Neuronal stem cell (in vitro differentiated cells): ENCODE measurements around the gene NFYC. TPM values are rescaled to one million over a fixed set of nuclear protein-coding genes. Genes with fewer than 3 reads are reported as not detected.
A peak's percentile ranks its signal among the peaks of the same experiment; 100 is the strongest.

Experiments used
- DNase-seq: peaks from one replicate; pipeline ENCODE4 v3.0.0-alpha.2; 2013; ENCODE audit warnings: low spot score
- H2AFZ ChIP-seq: one replicate; pipeline ENCODE4 v1.6.1; 2013; ENCODE audit warnings: mild to moderate bottlenecking, low read length, inconsistent platforms
- H2AK5ac ChIP-seq: 2 replicates; pipeline ENCODE4 v1.6.1; 2013; ENCODE audit warnings: low read depth, mild to moderate bottlenecking, inconsistent platforms, low read length, moderate library complexity, mixed read lengths
- H2BK120ac ChIP-seq: 2 replicates; pipeline ENCODE4 v1.6.1; 2013; ENCODE audit warnings: low read depth, mild to moderate bottlenecking, inconsistent platforms, low read length, moderate library complexity, mixed read lengths
- H2BK12ac ChIP-seq: one replicate; pipeline ENCODE4 v1.6.1; 2013; ENCODE audit warnings: low read length, inconsistent platforms
- H2BK15ac ChIP-seq: 2 replicates; pipeline ENCODE4 v1.6.1; 2013; ENCODE audit warnings: mild to moderate bottlenecking, low read length, inconsistent platforms, mixed read lengths
- H2BK5ac ChIP-seq: one replicate; pipeline ENCODE4 v1.6.1; 2013; ENCODE audit warnings: inconsistent platforms, mild to moderate bottlenecking, low read length, moderate library complexity
- H3K14ac ChIP-seq: one replicate; pipeline ENCODE4 v1.6.1; 2013; ENCODE audit warnings: low read length, inconsistent platforms
- H3K18ac ChIP-seq: 2 replicates; pipeline ENCODE4 v1.6.1; 2013; ENCODE audit warnings: low read length, inconsistent platforms
- H3K23ac ChIP-seq: 2 replicates; pipeline ENCODE4 v1.6.1; 2013; ENCODE audit warnings: low read depth, mild to moderate bottlenecking, mixed read lengths, low read length, inconsistent platforms; ENCODE audit not compliant: poor library complexity
- H3K27ac ChIP-seq: replicated peaks from 3 replicates; pipeline ENCODE4 v1.5.1; 2013; ENCODE audit warnings: low read length, inconsistent platforms
- H3K27me3 ChIP-seq, 3 experiments: 2 replicates each; pipeline ENCODE4 v1.6.1; 2013; ENCODE audit warnings: low read length in 3 of 3, mild to moderate bottlenecking in 2 of 3, inconsistent platforms in 1 of 3, low read depth in 1 of 3, mixed read lengths in 1 of 3, moderate library complexity in 1 of 3; ENCODE audit not compliant: control insufficient read depth in 3 of 3, insufficient read depth in 3 of 3
- H3K36me3 ChIP-seq, 2 donors: replicated peaks in 1 of 2; 2 replicates each; pipeline ENCODE4 v1.6.1; 2013; ENCODE audit warnings: low read length in 2 of 2; ENCODE audit not compliant: control insufficient read depth in 2 of 2, insufficient read depth in 2 of 2
- H3K4ac ChIP-seq: 2 replicates; pipeline ENCODE4 v1.6.1; 2013; ENCODE audit warnings: inconsistent platforms, mild to moderate bottlenecking, low read length, moderate library complexity
- H3K4me1 ChIP-seq, 2 donors: 1 replicate in 1 of 2; 2 replicates in 1 of 2; pipeline ENCODE4 v1.6.1; 2013; ENCODE audit warnings: low read length in 2 of 2, low read depth in 1 of 2; ENCODE audit not compliant: control insufficient read depth in 2 of 2, insufficient read depth in 1 of 2
- H3K4me2 ChIP-seq: one replicate; pipeline ENCODE4 v1.6.1; 2013; ENCODE audit warnings: mild to moderate bottlenecking, low read length, inconsistent platforms; ENCODE audit not compliant: insufficient read depth, poor library complexity, severe bottlenecking
- H3K4me3 ChIP-seq, 2 donors: 2 replicates each; pipeline ENCODE4 v1.5.1; 2013; ENCODE audit warnings: low read length in 2 of 2, mild to moderate bottlenecking in 2 of 2, inconsistent platforms in 1 of 2, moderate library complexity in 1 of 2
- H3K79me1 ChIP-seq: one replicate; pipeline ENCODE4 v1.6.1; 2013; ENCODE audit warnings: low read depth, mild to moderate bottlenecking, inconsistent platforms, low read length, moderate library complexity
- H3K9ac ChIP-seq: one replicate; pipeline ENCODE4 v1.6.1; 2013; ENCODE audit warnings: mild to moderate bottlenecking, low read depth, low read length, inconsistent platforms; ENCODE audit not compliant: poor library complexity
- H3K9me3 ChIP-seq, 2 donors: replicated peaks in 1 of 2; 2 replicates each; pipeline versions ENCODE3 to v1.6.1; 2013; ENCODE audit warnings: low read length in 2 of 2, mild to moderate bottlenecking in 2 of 2, inconsistent platforms in 1 of 2, low read depth in 1 of 2, mixed read lengths in 1 of 2, moderate library complexity in 1 of 2; ENCODE audit not compliant: control insufficient read depth in 2 of 2, insufficient read depth in 1 of 2
- H4K8ac ChIP-seq: one replicate; pipeline ENCODE4 v1.6.1; 2013; ENCODE audit warnings: low read depth, mild to moderate bottlenecking, inconsistent platforms, low read length, moderate library complexity
- H4K91ac ChIP-seq: one replicate; pipeline ENCODE4 v1.6.1; 2013; ENCODE audit warnings: low read length, low read depth, mild to moderate bottlenecking, inconsistent platforms; ENCODE audit not compliant: poor library complexity
- WGBS, 2 donors: extraction: QIAGEN DNeasy Blood & Tissue Kit; methylation state at CpG; one replicate each; pipeline ENCODE4 v1.1.7; 2013; ENCODE audit warnings: missing lambda C conversion rate in 2 of 2, mixed read lengths in 1 of 2; ENCODE audit not compliant: insufficient read length in 2 of 2, insufficient replicate concordance in 1 of 2; ENCODE audit errors: extremely low coverage in 2 of 2; 5-methylcytosine and 5-hydroxymethylcytosine counted together
- polyA plus RNA-seq, 2 experiments: library from polyadenylated mRNA; stranded (reverse); fragments of 200-250 nt; gene quantifications; one replicate each; pipeline ENCODE4 v1.2.3, GENCODE V29; 2013

Gene NFYC
- 58.9 TPM for polyA plus RNA-seq (2013, experiment 1 of 2)
- 58.8 TPM for polyA plus RNA-seq (2013, experiment 2 of 2)

DNA sequence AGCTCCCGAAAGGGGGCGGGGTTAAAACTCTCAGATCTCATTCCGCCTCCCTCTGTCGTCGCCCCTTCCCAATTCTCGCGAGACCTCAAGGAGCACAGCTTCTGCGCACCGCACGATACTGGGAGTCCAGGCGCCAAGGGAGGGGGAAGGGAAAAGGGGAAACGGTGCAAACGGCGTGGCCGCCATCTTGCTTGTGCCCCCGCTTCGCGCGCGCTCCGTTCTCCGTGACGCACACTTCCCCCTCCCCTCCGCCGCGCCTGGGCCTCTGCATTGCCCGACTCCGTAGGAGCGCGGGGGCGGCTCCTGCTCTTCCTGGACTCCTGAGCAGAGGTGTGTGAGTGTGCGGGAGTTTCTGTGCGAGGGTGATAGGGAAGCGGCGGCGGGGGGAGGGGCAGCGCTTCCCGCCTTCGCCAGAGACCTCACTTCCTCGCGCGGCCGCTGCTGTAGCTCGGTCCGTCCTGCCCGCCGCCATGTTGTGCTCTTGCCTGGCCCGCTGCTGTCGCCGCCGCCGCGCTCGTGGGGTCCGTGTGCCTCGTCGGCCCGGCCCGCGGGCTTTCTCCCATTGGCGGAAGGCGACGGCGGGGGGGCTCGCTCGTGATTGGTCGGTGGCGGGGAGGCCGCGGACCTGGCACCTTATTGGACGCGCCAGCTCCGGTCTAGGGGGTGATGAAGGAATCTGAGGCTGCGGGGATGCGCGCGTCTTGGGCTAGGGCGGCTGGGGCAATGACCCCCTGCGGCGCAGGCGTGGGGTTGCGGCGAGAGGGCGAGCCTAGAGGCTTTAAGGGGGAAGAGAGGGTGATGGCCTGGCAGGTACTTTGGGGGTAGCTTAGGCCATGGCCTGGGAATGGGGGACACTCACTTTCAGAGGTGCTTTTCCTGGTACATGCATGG lies at the start of gene NFYC:
Gene NFYC, plus strand, starts transcription at position 167 of the 891 bp plus-strand sequence. CDS start 47,140 bp downstream, outside the sequence.
- no peaks in the 10 kb centered on the region for H3K27me3 ChIP-seq
- peak within 1 kb of the TSS; percentile 84 to 88 for H3K4me3 ChIP-seq
- peak within 1 kb of the TSS; percentile 89 for H2BK120ac ChIP-seq
- H3K18ac ChIP-seq, result peak within 1 kb of the TSS; percentile 100
- H3K14ac ChIP-seq, result peak within 1 kb of the TSS; percentile 98
- peak within 1 kb of the TSS; percentile 99 for H4K91ac ChIP-seq
- H3K4me2 ChIP-seq, result peak within 1 kb of the TSS; percentile 72
- H3K4ac ChIP-seq, result peak within 1 kb of the TSS; percentile 96
- H3K9me3 ChIP-seq, result no peaks in the 10 kb centered on the region
- H3K23ac ChIP-seq, result peak within 1 kb of the TSS; percentile 99
- no peak within 1 kb of the TSS for H2BK15ac ChIP-seq
- peak within 1 kb of the TSS; percentile 100 for H3K9ac ChIP-seq
- peak; percentile 99 for DNase-seq
- H2BK5ac ChIP-seq, result peak within 1 kb of the TSS; percentile 98
- H2BK12ac ChIP-seq, result no peak within 1 kb of the TSS
- no CpG with 5 or more reads among the region's 84 CpGs for WGBS, 2 donors
- peak within 1 kb of the TSS; percentile 99 for H3K27ac ChIP-seq
- H3K79me1 ChIP-seq, result no peaks in the 10 kb centered on the region
- peak within 1 kb of the TSS; percentile 43 for H4K8ac ChIP-seq
- H3K36me3 ChIP-seq, result peaks cover 2 to 25% of the 10 kb centered on the region in 2 donors
- H2AK5ac ChIP-seq, result peak within 1 kb of the TSS; percentile 97
- H3K4me1 ChIP-seq, result peaks cover 0 to 8% of the 10 kb centered on the region in 2 donors
- H2AFZ ChIP-seq, result peak within 1 kb of the TSS; percentile 97

DNA sequence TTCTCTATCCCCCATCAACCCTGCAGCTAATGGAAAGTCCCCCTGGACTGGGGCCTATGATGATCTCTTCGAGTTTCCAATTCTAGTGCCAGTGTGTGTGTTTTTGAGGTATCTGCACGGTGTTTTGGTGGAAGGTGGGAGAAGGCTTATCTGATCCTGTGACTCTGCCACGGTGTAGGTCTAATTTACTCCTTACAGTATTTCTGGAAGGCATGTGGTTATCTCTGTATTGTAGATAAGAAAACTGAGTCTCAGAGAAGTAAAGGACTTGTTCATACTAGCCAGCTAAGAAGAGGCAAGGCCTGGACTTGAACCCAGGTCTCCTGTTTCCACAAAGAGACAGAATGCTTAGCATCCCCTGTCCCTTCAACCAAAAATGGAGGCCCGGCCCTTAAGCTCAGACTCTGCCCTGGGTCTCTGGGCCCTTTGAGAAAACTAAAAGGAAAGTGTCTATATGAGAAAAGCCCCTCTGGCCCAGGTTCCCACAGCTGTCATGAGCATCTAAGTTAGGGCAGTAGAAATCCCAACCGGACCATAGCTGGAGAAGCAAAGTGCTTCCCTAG lies 46.3 kb upstream of the NFYC start:
- Histone ChIP-seq H2BK12ac (no peak overlapping the region), H2BK15ac (no peak overlapping the region), H3K79me1 (no peaks in the 10 kb centered on the region), H3K4me2 (no peak overlapping the region), H3K27ac (no peak overlapping the region), H2BK120ac (no peak overlapping the region), H3K4ac (no peak overlapping the region), H3K9ac (no peak overlapping the region), H4K91ac (no peak overlapping the region), H3K36me3 (peaks cover 0 to 7% of the 10 kb centered on the region in 2 donors), H3K27me3 (no peaks in the 10 kb centered on the region), H3K18ac (no peak overlapping the region), H3K23ac (no peak overlapping the region), H3K14ac (no peak overlapping the region), H3K4me1 (peaks cover 23 to 25% of the 10 kb centered on the region in 2 donors), H3K9me3 (peaks cover 0 to 2% of the 10 kb centered on the region in 2 donors), H4K8ac (no peak overlapping the region), H3K4me3 (no peak overlapping the region), H2AK5ac (no peak overlapping the region), H2AFZ (no peak overlapping the region), H2BK5ac (no peak overlapping the region)
- no CpG with 5 or more reads among the region's 5 CpGs for WGBS, 2 donors
- no peak for DNase-seq

DNA sequence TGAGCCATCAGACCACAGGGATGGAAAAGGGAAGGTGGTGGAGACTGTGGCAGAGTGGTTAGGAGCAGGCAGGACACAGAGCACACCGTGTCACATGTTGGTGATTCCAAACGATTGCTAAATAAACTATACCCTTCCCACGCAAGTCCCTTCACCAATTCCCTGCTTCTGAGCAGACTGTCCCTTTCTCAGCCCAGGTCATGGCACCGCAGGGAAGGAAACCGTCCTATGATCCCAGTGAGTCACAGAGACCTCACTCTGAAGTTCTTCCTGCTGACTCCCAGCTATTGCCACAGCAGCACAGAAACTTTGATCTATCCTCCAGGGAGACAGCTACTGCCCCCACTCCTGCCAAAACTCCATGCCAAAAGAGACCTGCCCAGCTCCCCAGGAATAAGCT lies 45.2 kb upstream of the NFYC start:
- Histone ChIP-seq H3K79me1 (no peaks in the 10 kb centered on the region), H3K9me3 (no peaks in the 10 kb centered on the region), H3K27me3 (no peaks in the 10 kb centered on the region), H2BK5ac (no peak overlapping the region), H3K9ac (no peak overlapping the region), H3K27ac (no peak overlapping the region), H3K4me3 (no peak overlapping the region), H3K4ac (no peak overlapping the region), H3K14ac (no peak overlapping the region), H4K8ac (no peak overlapping the region), H2AFZ (no peak overlapping the region), H2BK15ac (no peak overlapping the region), H2AK5ac (no peak overlapping the region), H3K23ac (no peak overlapping the region), H3K4me1 (peaks cover 25 to 27% of the 10 kb centered on the region in 2 donors), H3K4me2 (no peak overlapping the region), H3K18ac (no peak overlapping the region), H2BK12ac (no peak overlapping the region), H2BK120ac (no peak overlapping the region), H3K36me3 (peaks cover 0 to 2% of the 10 kb centered on the region in 2 donors), H4K91ac (no peak overlapping the region)
- no CpG with 5 or more reads among the region's 5 CpGs for WGBS, 2 donors
- DNase-seq, result no peak

DNA sequence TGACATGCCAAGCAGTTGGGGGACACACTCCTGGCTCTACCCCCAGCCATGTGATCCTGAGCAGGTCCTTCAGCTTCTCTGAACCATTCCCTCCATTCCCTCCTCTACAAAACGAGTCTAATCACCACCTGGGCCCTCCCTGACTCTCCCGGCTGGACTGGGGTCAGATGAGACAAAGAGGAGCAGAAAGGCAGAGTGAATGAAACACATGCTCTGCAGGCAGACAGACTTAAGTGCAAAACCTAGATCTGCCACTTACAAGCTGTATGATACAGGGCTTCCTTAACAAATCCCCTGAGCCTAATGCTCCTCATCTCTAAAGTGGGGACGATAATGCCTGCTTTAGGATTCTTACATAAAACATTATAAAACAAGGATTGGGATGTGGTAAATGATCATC lies 43.3 kb upstream of the NFYC start:
- no peak overlapping the region for H3K9ac ChIP-seq
- no peaks in the 10 kb centered on the region for H3K27me3 ChIP-seq
- no peaks in the 10 kb centered on the region for H3K79me1 ChIP-seq
- H2BK15ac ChIP-seq, result no peak overlapping the region
- no peak overlapping the region for H3K23ac ChIP-seq
- no peak for DNase-seq
- H3K9me3 ChIP-seq, result no peaks in the 10 kb centered on the region
- H3K14ac ChIP-seq, result no peak overlapping the region
- H2AK5ac ChIP-seq, result no peak overlapping the region
- no peak overlapping the region for H2BK5ac ChIP-seq
- H3K36me3 ChIP-seq, result no peaks in the 10 kb centered on the region
- H3K27ac ChIP-seq, result no peak overlapping the region
- no peak overlapping the region for H4K8ac ChIP-seq
- no peak overlapping the region for H3K4me2 ChIP-seq
- no peak overlapping the region for H3K4me3 ChIP-seq
- no peak overlapping the region for H3K4ac ChIP-seq
- H4K91ac ChIP-seq, result no peak overlapping the region
- H3K18ac ChIP-seq, result no peak overlapping the region
- H2BK12ac ChIP-seq, result no peak overlapping the region
- H2AFZ ChIP-seq, result no peak overlapping the region
- H2BK120ac ChIP-seq, result no peak overlapping the region
- H3K4me1 ChIP-seq, result peaks cover 26 to 27% of the 10 kb centered on the region in 2 donors
- WGBS, 2 donors, result no CpG with 5 or more reads among the region's 3 CpGs
